HepG2 (cell line): ENCODE results near the gene CDC42EP4. TPM values are rescaled to one million over a fixed set of nuclear protein-coding genes. Genes with fewer than 3 reads are reported as not detected.
A peak's percentile ranks its signal among the peaks of the same experiment; 100 is the strongest.
"Not testable (repeated sequence)": the region's sequence is repeated elsewhere in the genome, so short reads cannot be mapped to it uniquely, and the experiment has no call there.

Experiments used
- ATAC-seq: fragments of 200-7000 bp; cut with Tn5 transposase; 3 replicates; pipeline ENCODE4 v1.9.1; 2020; ENCODE audit warnings: mild to moderate bottlenecking, moderate library complexity
- BruUV-seq: library from RNA; stranded (reverse); fragments of 400-500 nt; replicated peaks from 2 replicates; lab custom pipeline; 2021; lab: Mats Ljungman, UMichigan
- CTCF ChIA-PET: fragments of 300-600 bp; formaldehyde crosslinking; extraction: SDS; loops from one replicate; lab custom pipeline; 2021; ENCODE audit warnings: low total read pairs, inconsistent platforms, low intra/inter-chr PET ratio; lab: Yijun Ruan, JAX
- POLR2A ChIA-PET: fragments of 350-600 bp; sonication (Branson Sonifier 250); formaldehyde crosslinking; loops from one replicate; lab custom pipeline; 2020; ENCODE audit warnings: antibody characterized with exemption, inconsistent platforms; lab: Yijun Ruan, JAX
- DNase-seq: peaks from one replicate; pipeline ENCODE4 v3.0.0-alpha.2; 2015; ENCODE audit warnings: low spot score
- FAIRE-seq: peaks from 3 replicates; lab custom pipeline; 2011; peaks lifted over from hg19 to GRCh38; lab: Jason Lieb, UNC
- H2AFZ ChIP-seq: one replicate; pipeline ENCODE4 v1.6.1; 2011; ENCODE audit warnings: low read length, inconsistent platforms
- H3K27ac ChIP-seq: fragments of 300-600 bp; 3 replicates; pipeline ENCODE4 v1.8.0; 2011; ENCODE audit warnings: mixed run types, mild to moderate bottlenecking, mixed read lengths, low read length, inconsistent platforms; ENCODE audit not compliant: insufficient read depth; ENCODE audit errors: extremely low read length
- H3K27me3 ChIP-seq, 2 experiments: fragments of 200-600 bp in 1 of 2; 2 replicates in 1 of 2; 3 replicates in 1 of 2; pipeline versions ENCODE4 v1.6.0 to v1.8.0; 2011; ENCODE audit warnings: low read length in 2 of 2, mild to moderate bottlenecking in 2 of 2, moderate library complexity in 2 of 2, inconsistent platforms in 1 of 2; ENCODE audit not compliant: insufficient read depth in 2 of 2, control insufficient read depth in 1 of 2
- H3K36me3 ChIP-seq, 2 experiments: fragments of 200-600 bp in 1 of 2; replicated peaks in 1 of 2; 2 replicates in 1 of 2; 3 replicates in 1 of 2; pipeline versions ENCODE4 v1.5.1 to v1.8.0; 2011; ENCODE audit warnings: low read length in 2 of 2, inconsistent platforms in 1 of 2; ENCODE audit not compliant: insufficient read depth in 2 of 2, control insufficient read depth in 1 of 2
- H3K4me1 ChIP-seq: 2 replicates; pipeline ENCODE4 v1.5.1; 2012; ENCODE audit warnings: low read length, inconsistent platforms; ENCODE audit not compliant: insufficient read depth
- H3K4me2 ChIP-seq: 2 replicates; pipeline ENCODE4 v1.6.0; 2011; ENCODE audit warnings: low read depth, low read length, inconsistent platforms
- H3K4me3 ChIP-seq, 3 experiments: fragments of 200-600 bp in 1 of 3; sonication (generic), shearing (Covaris generic) in 1 of 3; replicated peaks in 1 of 3; 2 replicates each; pipeline ENCODE4 v1.5.1; 2011 to 2016; ENCODE audit warnings: low read length in 3 of 3, inconsistent platforms in 2 of 3, low read depth in 2 of 3, mild to moderate bottlenecking in 2 of 3, control low read depth in 1 of 3, mixed read lengths in 1 of 3; ENCODE audit not compliant: insufficient read depth in 1 of 3
- H3K79me2 ChIP-seq: one replicate; pipeline ENCODE4 v1.6.1; 2011; ENCODE audit warnings: low read length, inconsistent platforms; ENCODE audit not compliant: insufficient read depth
- H3K9ac ChIP-seq: 2 replicates; pipeline ENCODE4 v1.6.0; 2011; ENCODE audit warnings: mild to moderate bottlenecking, low read depth, low read length, inconsistent platforms; ENCODE audit not compliant: insufficient read depth
- H3K9me3 ChIP-seq: 2 replicates; pipeline ENCODE4 v1.5.1; 2012; ENCODE audit warnings: mild to moderate bottlenecking, low read length
- H4K20me1 ChIP-seq: 2 replicates; pipeline ENCODE4 v1.6.0; 2011; ENCODE audit warnings: inconsistent platforms, mild to moderate bottlenecking, low read length, moderate library complexity; ENCODE audit not compliant: insufficient read depth
- BHLHE40 ChIP-seq: IDR thresholded peaks from 2 replicates; pipeline ENCODE4 v1.6.1; 2011; ENCODE audit warnings: low read length, improper control_type of control experiment
- MIXL1 ChIP-seq: IDR thresholded peaks from 2 replicates; pipeline ENCODE4 v1.6.1; 2016
- NFE2 ChIP-seq: sonication (generic); formaldehyde crosslinking; IDR thresholded peaks from 2 replicates; pipeline ENCODE4 v1.4.0; 2020; ENCODE audit warnings: missing genetic modification reagents
- RCOR2 ChIP-seq: IDR thresholded peaks from 2 replicates; pipeline ENCODE4 v1.6.1; 2016; ENCODE audit warnings: missing biosample characterization, missing genetic modification reagents
- TOPORS ChIP-seq: sonication (generic); formaldehyde crosslinking; IDR thresholded peaks from 2 replicates; pipeline ENCODE4 v1.8.0; 2023; ENCODE audit warnings: mild to moderate bottlenecking, missing genetic modification reagents
- ZBTB21 ChIP-seq: sonication (generic); formaldehyde crosslinking; IDR thresholded peaks from 2 replicates; pipeline ENCODE4 v1.4.0; 2020; ENCODE audit warnings: missing genetic modification reagents
- ZNF446 ChIP-seq: sonication (generic); formaldehyde crosslinking; IDR thresholded peaks from 2 replicates; pipeline ENCODE4 v1.5.0; 2020; ENCODE audit warnings: mild to moderate bottlenecking, missing genetic modification reagents
- ZNF543 ChIP-seq: sonication (generic); formaldehyde crosslinking; IDR thresholded peaks from 2 replicates; pipeline ENCODE4 v1.4.0; 2020; ENCODE audit warnings: mild to moderate bottlenecking, missing genetic modification reagents
- WGBS: methylation state at CpG from one replicate; pipeline ENCODE4 v1.1.6; 2017; ENCODE audit warnings: low lambda C conversion rate; 5-methylcytosine and 5-hydroxymethylcytosine counted together
- in situ Hi-C: cut with HindIII; loops from 2 replicates; pipeline ENCODE4 v1.10.0; 2017; ENCODE audit warnings: low pct_unique_long_range_greater_than_20kb; ENCODE audit not compliant: extremely low pct_ligation_motif_present
- intact Hi-C: fragments of 100-400 bp; cut with micrococcal nuclease; formaldehyde crosslinking; loops from one replicate; pipeline ENCODE4 v1.10.0; 2022; ENCODE audit not compliant: unreplicated experiment
- polyA plus RNA-seq, 8 experiments: library from polyadenylated mRNA; depleted of rRNA in 3 of 8; stranded (reverse) in 7 of 8; unstranded in 1 of 8; fragments of >200 nt; fragmentation: Illumina TruSeq in 4 of 8; extraction: Trizol in 4 of 8; gene quantifications; 2 replicates each; pipeline versions ENCODE4 v1.2.1 to v1.2.3, GENCODE V29; 2011 to 2016; ENCODE audit warnings: low read depth in 4 of 8, missing spikeins in 1 of 8, mixed read lengths in 1 of 8; ENCODE audit not compliant: insufficient read depth in 1 of 8
- total RNA-seq, 5 experiments: library from RNA; depleted of rRNA; stranded (reverse); fragments of >200 nt; fragmentation: Illumina TruSeq; extraction: Trizol; gene quantifications; 2 replicates each; pipeline ENCODE4 v1.2.3, GENCODE V29; 2016; ENCODE audit warnings: low read depth in 1 of 5
- TF ChIP-seq, protein P1 (sequence below): IDR thresholded peaks from 2 replicates; pipeline ENCODE4 v1.6.1; 2012; ENCODE audit warnings: inconsistent platforms
- TF ChIP-seq, protein P2 (sequence below): sonication (generic); formaldehyde crosslinking; IDR thresholded peaks from 2 replicates; pipeline ENCODE4 v1.4.0; 2020; ENCODE audit warnings: missing genetic modification reagents, low read depth, mild to moderate bottlenecking, borderline replicate concordance
- TF ChIP-seq, protein P3 (sequence below): sonication (generic); formaldehyde crosslinking; IDR thresholded peaks from 2 replicates; pipeline ENCODE4 v1.5.1; 2020; ENCODE audit warnings: mild to moderate bottlenecking, missing genetic modification reagents, moderate library complexity

The CDC42EP4 gene
- total and polyA plus RNA-seq, 2 of the 13 experiments (the other 11 are each of a cell fraction or from before 2014, with no cell fraction given), result 19.0 to 54.0 TPM

DNA sequence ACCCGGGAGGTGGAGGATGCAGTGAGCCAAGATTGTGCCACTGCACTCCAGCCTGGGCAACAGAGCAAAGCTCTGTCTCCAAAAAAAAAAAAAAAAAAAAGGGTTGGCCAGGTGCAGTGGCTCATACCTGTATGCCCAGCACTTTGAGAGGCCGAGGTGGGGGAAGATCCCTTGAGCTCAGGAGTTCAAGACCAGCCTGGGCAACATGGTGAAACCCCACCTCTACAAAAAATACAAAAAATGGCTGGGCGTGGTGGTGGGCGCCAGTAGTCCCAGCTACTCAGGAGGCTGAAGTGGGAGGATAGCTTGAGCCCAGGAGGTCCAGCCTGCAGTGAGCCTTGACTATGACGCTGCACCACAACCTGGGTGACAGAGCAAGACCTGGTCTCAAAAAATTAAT lies 2.8 kb downstream of the CDC42EP4 start:
- Histone ChIP-seq H3K9ac (peak overlapping the region; percentile 86; the same call in 1 of the 2 replicates), H3K4me2 (peak overlapping the region; percentile 97), H3K4me1 (peaks cover 77% of the 10 kb centered on the region), H3K4me3 (peak overlapping the region; percentile 80 to 99 (median 99); a peak in 4 of 6 replicates), H3K36me3 (peaks cover 5 to 10% of the 10 kb centered on the region in 2 experiments; a peak in 3 of 5 replicates), H3K27ac (peak overlapping the region; percentile 87), H3K79me2 (peaks cover 64% of the 10 kb centered on the region), H4K20me1 (peaks cover 43% of the 10 kb centered on the region)
- ATAC-seq, FAIRE-seq, H3K9me3 ChIP-seq, in situ Hi-C loops, DNase-seq, H3K27me3 ChIP-seq, CTCF ChIA-PET, BruUV-seq, H2AFZ ChIP-seq: not testable (repeated sequence)
- TF ChIP-seq, protein P1, sequence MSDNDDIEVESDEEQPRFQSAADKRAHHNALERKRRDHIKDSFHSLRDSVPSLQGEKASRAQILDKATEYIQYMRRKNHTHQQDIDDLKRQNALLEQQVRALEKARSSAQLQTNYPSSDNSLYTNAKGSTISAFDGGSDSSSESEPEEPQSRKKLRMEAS, result 0 out of 2 replicates have a peak, but pooled peaks have one; percentile 6
- TF ChIP-seq ZNF446 (CRISPR knock-in tag), result 0 out of 2 replicates have a peak, but pooled peaks have one; percentile 55
- POLR2A ChIA-PET, result interaction anchor here (1.1 to 8.2 kb wide), 13 partner anchors 12 to 728 kb away, joined by 3 to 204 read pairs (median 10); partner anchors contain the start of gene CPSF4L
- intact Hi-C loops, result loop anchor here (1.0 kb wide), 2 partner anchors 21 to 47 kb away; no protein-coding TSS in a partner anchor
- 59% methylated on average over 5 of the region's 5 CpGs for WGBS

DNA sequence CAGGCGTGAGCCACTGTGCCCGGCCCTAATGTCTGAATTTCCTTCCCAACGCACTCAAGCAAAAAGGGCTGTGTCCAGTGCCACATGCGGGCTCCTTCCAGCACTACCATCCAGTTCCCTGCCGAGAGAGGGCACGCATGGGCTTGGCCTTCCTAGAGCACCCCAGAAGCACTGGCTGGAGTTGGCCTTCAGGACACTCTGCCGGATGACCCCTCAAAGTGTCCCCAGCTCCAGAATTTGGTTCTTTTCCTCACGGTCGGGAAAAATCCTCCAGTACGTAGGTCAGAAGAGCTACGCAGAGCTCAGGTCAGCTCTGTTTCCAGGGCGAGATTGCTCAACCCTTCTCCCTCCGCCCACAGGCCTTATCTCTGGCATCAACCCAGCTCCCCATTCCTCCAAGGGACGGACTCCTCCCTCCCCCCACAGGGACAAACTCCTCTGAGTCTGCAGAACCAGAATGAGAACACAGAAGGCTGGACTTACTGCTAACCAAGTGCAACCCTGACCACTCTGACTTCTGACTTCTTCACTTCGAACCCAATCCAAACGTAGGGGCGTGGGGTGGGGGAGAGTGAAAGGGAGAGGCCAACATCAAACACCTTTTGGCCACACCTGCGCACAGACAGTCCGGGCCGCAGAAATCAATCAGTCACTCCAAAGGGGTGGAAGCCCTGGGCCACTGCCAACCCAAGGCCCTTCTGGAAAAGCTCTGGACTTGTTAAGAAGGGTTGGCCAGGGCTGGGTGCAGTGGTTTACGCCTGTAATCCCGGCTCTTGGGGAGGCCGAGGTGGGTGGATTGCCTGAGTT lies 3.6 kb downstream of the CDC42EP4 start:
- H3K9ac ChIP-seq, result peak overlapping the region; percentile 70
- intact Hi-C loops, result loop anchor here (1.0 kb wide), 2 partner anchors 20 to 46 kb away; no protein-coding TSS in a partner anchor
- peak; percentile 24 for ATAC-seq
- H3K9me3 ChIP-seq, result no peaks in the 10 kb centered on the region
- BruUV-seq, result TSS peak; percentile 11
- peaks cover 70% of the 10 kb centered on the region for H3K79me2 ChIP-seq
- no peaks in the 10 kb centered on the region; a peak in 2 of 5 replicates for H3K27me3 ChIP-seq
- peaks cover 43% of the 10 kb centered on the region for H4K20me1 ChIP-seq
- H2AFZ ChIP-seq, result no peak overlapping the region
- peak; percentile 85 for FAIRE-seq
- H3K27ac ChIP-seq, result peak overlapping the region; percentile 70
- H3K4me1 ChIP-seq, result peaks cover 73% of the 10 kb centered on the region
- H3K4me2 ChIP-seq, result peak overlapping the region; percentile 97
- peaks cover 5 to 10% of the 10 kb centered on the region in 2 experiments; a peak in 3 of 5 replicates for H3K36me3 ChIP-seq
- CTCF ChIA-PET, result no interaction called here
- peak overlapping the region; percentile 17 to 99 (median 56) for H3K4me3 ChIP-seq
- WGBS, result 17% methylated on average over 23 of the region's 23 CpGs
- in situ Hi-C loops, result no loop called here
- POLR2A ChIA-PET, result interaction anchor here (0.6 to 8.2 kb wide), 16 partner anchors 12 to 728 kb away, joined by 3 to 204 read pairs (median 7); partner anchors contain the start of gene CPSF4L
- peak; percentile 91 for DNase-seq
- TF ChIP-seq, protein P2, sequence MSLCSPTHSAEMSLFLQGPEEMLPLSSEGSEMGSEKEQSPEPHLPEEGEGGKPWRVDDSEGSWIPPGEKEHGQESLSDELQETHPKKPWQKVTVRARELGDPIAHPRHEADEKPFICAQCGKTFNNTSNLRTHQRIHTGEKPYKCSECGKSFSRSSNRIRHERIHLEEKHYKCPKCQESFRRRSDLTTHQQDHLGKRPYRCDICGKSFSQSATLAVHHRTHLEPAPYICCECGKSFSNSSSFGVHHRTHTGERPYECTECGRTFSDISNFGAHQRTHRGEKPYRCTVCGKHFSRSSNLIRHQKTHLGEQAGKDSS (CRISPR knock-in tag), result 0 out of 2 replicates have a peak, but pooled peaks have one; percentile 51
- TF ChIP-seq NFE2, result no peak
- TF ChIP-seq, protein P3, sequence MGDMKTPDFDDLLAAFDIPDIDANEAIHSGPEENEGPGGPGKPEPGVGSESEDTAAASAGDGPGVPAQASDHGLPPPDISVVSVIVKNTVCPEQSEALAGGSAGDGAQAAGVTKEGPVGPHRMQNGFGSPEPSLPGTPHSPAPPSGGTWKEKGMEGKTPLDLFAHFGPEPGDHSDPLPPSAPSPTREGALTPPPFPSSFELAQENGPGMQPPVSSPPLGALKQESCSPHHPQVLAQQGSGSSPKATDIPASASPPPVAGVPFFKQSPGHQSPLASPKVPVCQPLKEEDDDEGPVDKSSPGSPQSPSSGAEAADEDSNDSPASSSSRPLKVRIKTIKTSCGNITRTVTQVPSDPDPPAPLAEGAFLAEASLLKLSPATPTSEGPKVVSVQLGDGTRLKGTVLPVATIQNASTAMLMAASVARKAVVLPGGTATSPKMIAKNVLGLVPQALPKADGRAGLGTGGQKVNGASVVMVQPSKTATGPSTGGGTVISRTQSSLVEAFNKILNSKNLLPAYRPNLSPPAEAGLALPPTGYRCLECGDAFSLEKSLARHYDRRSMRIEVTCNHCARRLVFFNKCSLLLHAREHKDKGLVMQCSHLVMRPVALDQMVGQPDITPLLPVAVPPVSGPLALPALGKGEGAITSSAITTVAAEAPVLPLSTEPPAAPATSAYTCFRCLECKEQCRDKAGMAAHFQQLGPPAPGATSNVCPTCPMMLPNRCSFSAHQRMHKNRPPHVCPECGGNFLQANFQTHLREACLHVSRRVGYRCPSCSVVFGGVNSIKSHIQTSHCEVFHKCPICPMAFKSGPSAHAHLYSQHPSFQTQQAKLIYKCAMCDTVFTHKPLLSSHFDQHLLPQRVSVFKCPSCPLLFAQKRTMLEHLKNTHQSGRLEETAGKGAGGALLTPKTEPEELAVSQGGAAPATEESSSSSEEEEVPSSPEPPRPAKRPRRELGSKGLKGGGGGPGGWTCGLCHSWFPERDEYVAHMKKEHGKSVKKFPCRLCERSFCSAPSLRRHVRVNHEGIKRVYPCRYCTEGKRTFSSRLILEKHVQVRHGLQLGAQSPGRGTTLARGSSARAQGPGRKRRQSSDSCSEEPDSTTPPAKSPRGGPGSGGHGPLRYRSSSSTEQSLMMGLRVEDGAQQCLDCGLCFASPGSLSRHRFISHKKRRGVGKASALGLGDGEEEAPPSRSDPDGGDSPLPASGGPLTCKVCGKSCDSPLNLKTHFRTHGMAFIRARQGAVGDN (CRISPR knock-in tag), result peak; percentile 89
- no peak for TF ChIP-seq ZBTB21 (CRISPR knock-in tag)
- no peak for TF ChIP-seq BHLHE40
- peak; percentile 49 for TF ChIP-seq RCOR2 (CRISPR knock-in tag)
- TF ChIP-seq ZNF543 (CRISPR knock-in tag), result peak; percentile 95
- 0 out of 2 replicates have a peak, but pooled peaks have one; percentile 51 for TF ChIP-seq MIXL1
- TF ChIP-seq TOPORS (CRISPR knock-in tag), result no peak; the same call in 1 of the 2 replicates
